Measurements from ENCODE around the gene WRAP53.
A peak's percentile ranks its signal among the peaks of the same experiment; 100 is the strongest.
"Not testable (repeated sequence)": the region's sequence is repeated elsewhere in the genome, so short reads cannot be mapped to it uniquely, and the experiment has no call there.

The WRAP53 gene

GRCh38 chr17:7687908-7688807 is at the start of gene WRAP53:
Gene WRAP53 (plus strand): TSS chr17:7688477. CDS start chr17:7688649, 172 bp downstream.
- peak; percentile 96 for DNase-seq (ENCODE audit: low spot score)

- DNase-seq (ENCODE audit: low spot score): no peak
Observed at GRCh38 chr17:7640783-7641182, 47.5 kb upstream of the WRAP53 start.

GRCh38 chr17:7641635-7642034 is 46.6 kb upstream of the WRAP53 start:
- DNase-seq (ENCODE audit: low spot score): not testable (repeated sequence)

- DNase-seq (ENCODE audit: low spot score): no peak
Observed at GRCh38 chr17:7644775-7645174, 43.5 kb upstream of the WRAP53 start.

GRCh38 chr17:7646457-7646856 is 41.8 kb upstream of the WRAP53 start:
- no peak for DNase-seq (ENCODE audit: low spot score)

- DNase-seq (ENCODE audit: low spot score): no peak
Observed at GRCh38 chr17:7647018-7647417, 41.3 kb upstream of the WRAP53 start.

- peak; percentile 1 for DNase-seq (ENCODE audit: low spot score)
Observed at GRCh38 chr17:7650509-7651096, 37.7 kb upstream of the WRAP53 start, which contains the start of gene ATP1B2. Gene ATP1B2 (plus strand): TSS chr17:7650926. CDS start chr17:7651519, 593 bp downstream.

GRCh38 chr17:7651097-7651664 is 37.1 kb upstream of the WRAP53 start:
- DNase-seq (ENCODE audit: low spot score): no peak

- DNase-seq (ENCODE audit: low spot score): no peak
Observed at GRCh38 chr17:7651665-7652387, 36.5 kb upstream of the WRAP53 start.

- DNase-seq (ENCODE audit: low spot score): no peak
Observed at GRCh38 chr17:7652388-7653356, 35.6 kb upstream of the WRAP53 start.

GRCh38 chr17:7654832-7655540 is 33.3 kb upstream of the WRAP53 start:
- DNase-seq (ENCODE audit: low spot score): no peak

- DNase-seq (ENCODE audit: low spot score): no peak
Observed at GRCh38 chr17:7655541-7655840, 32.8 kb upstream of the WRAP53 start.

GRCh38 chr17:7656958-7657609 is 31.2 kb upstream of the WRAP53 start:
- DNase-seq (ENCODE audit: low spot score): no peak

GRCh38 chr17:7667656-7668406 is 20.4 kb upstream of the WRAP53 start:
- no peak for DNase-seq (ENCODE audit: low spot score)

GRCh38 chr17:7668482-7668881 is 19.8 kb upstream of the WRAP53 start:
- DNase-seq (ENCODE audit: low spot score): no peak

GRCh38 chr17:7673239-7673638 is 15.0 kb upstream of the WRAP53 start:
- DNase-seq (ENCODE audit: low spot score): no peak

- DNase-seq (ENCODE audit: low spot score): no peak
Observed at GRCh38 chr17:7674934-7675333, 13.3 kb upstream of the WRAP53 start.

- no peak for DNase-seq (ENCODE audit: low spot score)
Observed at GRCh38 chr17:7676533-7676932, 11.7 kb upstream of the WRAP53 start.

- no peak for DNase-seq (ENCODE audit: low spot score)
Observed at GRCh38 chr17:7677388-7678067, 10.7 kb upstream of the WRAP53 start.

Measured in LoVo (cell line).